ENCODE data around the gene TBL3.

DNA sequence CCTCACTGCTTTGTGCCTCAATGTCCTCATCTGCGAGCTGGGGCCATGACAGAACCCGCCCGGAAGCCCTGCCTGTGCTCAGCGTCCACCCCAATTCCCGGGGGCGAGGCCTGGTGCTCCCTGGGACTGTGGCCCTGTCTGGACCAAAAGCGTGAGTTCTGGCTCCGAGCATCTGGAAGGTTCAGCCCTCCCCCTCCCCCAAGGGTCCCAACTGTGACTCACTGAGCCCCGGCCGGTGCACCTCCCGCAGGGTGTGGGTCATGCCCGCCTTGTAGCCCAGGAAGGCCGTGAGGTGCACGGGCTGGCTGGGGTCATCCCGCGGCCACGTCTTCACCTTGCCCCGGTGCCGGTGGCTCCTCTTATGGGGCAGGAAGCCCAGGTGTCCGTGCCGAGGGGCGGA, 18.1 kb upstream of the TBL3 start:
- TF ChIP-seq, protein P1, sequence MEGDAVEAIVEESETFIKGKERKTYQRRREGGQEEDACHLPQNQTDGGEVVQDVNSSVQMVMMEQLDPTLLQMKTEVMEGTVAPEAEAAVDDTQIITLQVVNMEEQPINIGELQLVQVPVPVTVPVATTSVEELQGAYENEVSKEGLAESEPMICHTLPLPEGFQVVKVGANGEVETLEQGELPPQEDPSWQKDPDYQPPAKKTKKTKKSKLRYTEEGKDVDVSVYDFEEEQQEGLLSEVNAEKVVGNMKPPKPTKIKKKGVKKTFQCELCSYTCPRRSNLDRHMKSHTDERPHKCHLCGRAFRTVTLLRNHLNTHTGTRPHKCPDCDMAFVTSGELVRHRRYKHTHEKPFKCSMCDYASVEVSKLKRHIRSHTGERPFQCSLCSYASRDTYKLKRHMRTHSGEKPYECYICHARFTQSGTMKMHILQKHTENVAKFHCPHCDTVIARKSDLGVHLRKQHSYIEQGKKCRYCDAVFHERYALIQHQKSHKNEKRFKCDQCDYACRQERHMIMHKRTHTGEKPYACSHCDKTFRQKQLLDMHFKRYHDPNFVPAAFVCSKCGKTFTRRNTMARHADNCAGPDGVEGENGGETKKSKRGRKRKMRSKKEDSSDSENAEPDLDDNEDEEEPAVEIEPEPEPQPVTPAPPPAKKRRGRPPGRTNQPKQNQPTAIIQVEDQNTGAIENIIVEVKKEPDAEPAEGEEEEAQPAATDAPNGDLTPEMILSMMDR (IDR thresholded peaks at IDR 0.05), result no peak
- TF ChIP-seq, protein P2, sequence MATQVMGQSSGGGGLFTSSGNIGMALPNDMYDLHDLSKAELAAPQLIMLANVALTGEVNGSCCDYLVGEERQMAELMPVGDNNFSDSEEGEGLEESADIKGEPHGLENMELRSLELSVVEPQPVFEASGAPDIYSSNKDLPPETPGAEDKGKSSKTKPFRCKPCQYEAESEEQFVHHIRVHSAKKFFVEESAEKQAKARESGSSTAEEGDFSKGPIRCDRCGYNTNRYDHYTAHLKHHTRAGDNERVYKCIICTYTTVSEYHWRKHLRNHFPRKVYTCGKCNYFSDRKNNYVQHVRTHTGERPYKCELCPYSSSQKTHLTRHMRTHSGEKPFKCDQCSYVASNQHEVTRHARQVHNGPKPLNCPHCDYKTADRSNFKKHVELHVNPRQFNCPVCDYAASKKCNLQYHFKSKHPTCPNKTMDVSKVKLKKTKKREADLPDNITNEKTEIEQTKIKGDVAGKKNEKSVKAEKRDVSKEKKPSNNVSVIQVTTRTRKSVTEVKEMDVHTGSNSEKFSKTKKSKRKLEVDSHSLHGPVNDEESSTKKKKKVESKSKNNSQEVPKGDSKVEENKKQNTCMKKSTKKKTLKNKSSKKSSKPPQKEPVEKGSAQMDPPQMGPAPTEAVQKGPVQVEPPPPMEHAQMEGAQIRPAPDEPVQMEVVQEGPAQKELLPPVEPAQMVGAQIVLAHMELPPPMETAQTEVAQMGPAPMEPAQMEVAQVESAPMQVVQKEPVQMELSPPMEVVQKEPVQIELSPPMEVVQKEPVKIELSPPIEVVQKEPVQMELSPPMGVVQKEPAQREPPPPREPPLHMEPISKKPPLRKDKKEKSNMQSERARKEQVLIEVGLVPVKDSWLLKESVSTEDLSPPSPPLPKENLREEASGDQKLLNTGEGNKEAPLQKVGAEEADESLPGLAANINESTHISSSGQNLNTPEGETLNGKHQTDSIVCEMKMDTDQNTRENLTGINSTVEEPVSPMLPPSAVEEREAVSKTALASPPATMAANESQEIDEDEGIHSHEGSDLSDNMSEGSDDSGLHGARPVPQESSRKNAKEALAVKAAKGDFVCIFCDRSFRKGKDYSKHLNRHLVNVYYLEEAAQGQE (IDR thresholded peaks at IDR 0.05; ENCODE audit: insufficient read depth in 1 of 2, low read depth in 2 of 2, low read length in 1 of 2), result no peak
- TF ChIP-seq POLR2AphosphoS5 (IDR thresholded peaks at IDR 0.05; ENCODE audit: low read depth, low read length) (no peak), SIN3A (IDR thresholded peaks at IDR 0.05; ENCODE audit: borderline replicate concordance, insufficient read depth, low read depth, low read length) (no peak), TCF7L2 (IDR thresholded peaks at IDR 0.05; ENCODE audit: low read depth, low read length) (no peak)
